Stimulated activated naive CD8-positive, alpha-beta T cell treated with anti-CD3 and anti-CD28 coated beads, Interleukin-15, amount 100 ng/mL, for 72 hours (primary cell): ENCODE results near the gene CUL3.
"Not testable (repeated sequence)": the region's sequence is repeated elsewhere in the genome, so short reads cannot be mapped to it uniquely, and the experiment has no call there.

Source experiments
- ATAC-seq: fragments of 150-1000 bp; cut with Tn5 transposase; 2 replicates; pipeline ENCODE4 v1.10.0; 2021; ENCODE audit warnings: mild to moderate bottlenecking, moderate library complexity
- DNase-seq, 2 donors: peaks; one replicate each; pipeline ENCODE4 v3.0.0; 2021 to 2022
- H3K27ac Mint-ChIP-seq, 2 donors: one replicate each; pipeline ENCODE4 v1.8.0; 2022; ENCODE audit warnings: mild to moderate bottlenecking in 2 of 2, mixed read lengths in 2 of 2, moderate library complexity in 2 of 2
- H3K27me3 Mint-ChIP-seq: one replicate; pipeline ENCODE4 v1.8.0; 2022; ENCODE audit warnings: mixed read lengths
- H3K4me1 Mint-ChIP-seq: one replicate; pipeline ENCODE4 v1.8.0; 2022; ENCODE audit warnings: mild to moderate bottlenecking, mixed read lengths
- H3K4me3 Mint-ChIP-seq, 2 donors: one replicate each; pipeline ENCODE4 v1.8.0; 2022; ENCODE audit warnings: mild to moderate bottlenecking in 2 of 2, mixed read lengths in 2 of 2, moderate library complexity in 1 of 2
- H3K9me3 Mint-ChIP-seq, 2 donors: one replicate each; pipeline ENCODE4 v1.8.0; 2022; ENCODE audit warnings: mixed read lengths in 2 of 2

CUL3 gene

GRCh38 chr2:224485081-224486014 is 99.8 kb downstream of the CUL3 start:
- Mint-ChIP-seq H3K27ac (peak overlapping the region; percentile 49 to 61), H3K4me1 (peaks cover 30% of the 10 kb centered on the region), H3K9me3 (peaks cover 10 to 19% of the 10 kb centered on the region in 2 donors)
- H3K27me3 Mint-ChIP-seq, H3K4me3 Mint-ChIP-seq, DNase-seq, ATAC-seq: not testable (repeated sequence)

GRCh38 chr2:224479826-224480225 is 105.3 kb downstream of the CUL3 start:
- DNase-seq = no peak
- Mint-ChIP-seq H3K27me3 (no peaks in the 10 kb centered on the region), H3K27ac (no peak overlapping the region), H3K4me1 (no peaks in the 10 kb centered on the region), H3K9me3 (no peaks in the 10 kb centered on the region), H3K4me3 (no peak overlapping the region)
- peak; percentile 50 for ATAC-seq

DNA sequence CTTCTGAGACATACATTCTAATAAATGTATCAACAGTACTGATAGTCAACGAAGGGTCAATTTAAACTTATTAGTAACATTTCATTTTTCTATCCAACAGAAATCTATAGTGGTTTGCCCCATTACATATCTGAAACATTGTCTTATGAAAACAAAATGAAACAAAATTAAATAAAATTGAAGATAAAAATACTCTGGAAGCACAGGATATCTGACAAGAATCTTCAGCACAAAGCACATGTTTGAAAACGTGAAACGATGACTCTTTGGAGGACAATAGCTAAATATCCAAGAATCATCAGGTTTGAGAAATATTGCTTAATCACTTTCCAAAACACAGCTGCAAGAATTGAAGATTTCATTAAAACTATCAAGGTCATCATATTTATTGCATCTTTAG is 112.3 kb downstream of the CUL3 start:
- no peaks in the 10 kb centered on the region for H3K4me1 Mint-ChIP-seq
- H3K27me3 Mint-ChIP-seq = no peaks in the 10 kb centered on the region
- no peak overlapping the region for H3K27ac Mint-ChIP-seq
- no peak overlapping the region for H3K4me3 Mint-ChIP-seq
- ATAC-seq (no peak), DNase-seq (no peak)
- no peaks in the 10 kb centered on the region for H3K9me3 Mint-ChIP-seq

DNA sequence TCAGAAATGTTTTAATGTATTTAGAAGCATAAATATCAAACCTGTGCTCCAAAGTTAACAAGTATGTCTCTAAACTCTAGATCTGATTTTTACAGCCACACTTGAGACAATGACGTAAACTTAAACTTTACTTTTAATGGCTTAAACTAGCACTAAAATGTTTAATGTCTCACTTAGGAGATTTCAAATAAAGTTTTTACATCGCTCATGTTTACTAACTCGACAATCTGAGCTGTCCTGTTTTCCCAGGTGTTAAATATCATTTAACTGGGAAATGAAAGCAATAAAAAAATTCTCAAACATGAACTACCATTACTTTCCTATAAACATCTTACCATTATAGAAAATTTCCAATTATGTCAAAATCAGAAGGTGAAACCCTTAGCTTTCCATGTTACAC is 113.0 kb downstream of the CUL3 start:
- Mint-ChIP-seq H3K4me3 (no peak overlapping the region), H3K27me3 (no peaks in the 10 kb centered on the region), H3K27ac (no peak overlapping the region), H3K4me1 (no peaks in the 10 kb centered on the region), H3K9me3 (no peaks in the 10 kb centered on the region)
- ATAC-seq (no peak), DNase-seq (no peak)

DNA sequence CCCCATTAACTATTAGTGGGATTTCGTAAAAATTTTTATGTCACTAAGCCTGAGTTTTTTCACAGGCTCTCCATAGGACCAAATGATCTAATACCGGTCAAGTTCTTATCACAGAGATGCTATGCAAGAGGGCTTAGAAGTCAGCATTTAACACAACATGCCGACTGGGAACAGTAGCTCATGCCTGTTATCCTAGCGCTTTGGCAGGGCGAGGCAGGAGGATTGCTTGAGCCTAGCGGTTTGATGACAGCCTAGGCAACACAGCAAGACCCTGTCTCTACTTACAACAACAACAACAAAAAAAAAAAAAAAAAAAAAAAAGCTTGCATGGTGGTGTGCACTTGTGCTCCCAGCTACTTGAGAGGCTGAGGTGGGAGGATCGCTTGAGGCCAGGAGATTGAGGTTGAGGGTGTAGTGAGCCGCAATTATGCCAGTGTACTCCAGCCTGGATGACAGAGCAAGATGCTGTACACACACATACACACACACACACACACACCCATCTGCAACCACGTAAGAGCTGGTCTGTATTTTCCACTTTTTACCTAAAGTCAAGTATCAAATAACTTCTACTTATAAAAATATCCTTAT is 115.7 kb downstream of the CUL3 start:
- DNase-seq (no peak), ATAC-seq (no peak)
- Mint-ChIP-seq H3K9me3 (peaks cover 1 to 8% of the 10 kb centered on the region in 2 donors), H3K27me3 (no peaks in the 10 kb centered on the region), H3K4me1 (no peaks in the 10 kb centered on the region), H3K4me3 (no peak overlapping the region), H3K27ac (no peak overlapping the region)

- no peak overlapping the region for H3K27ac Mint-ChIP-seq
- peaks cover 7% of the 10 kb centered on the region for H3K27me3 Mint-ChIP-seq
- H3K9me3 Mint-ChIP-seq = peaks cover 10 to 26% of the 10 kb centered on the region in 2 donors
- H3K4me3 Mint-ChIP-seq = no peak overlapping the region
- H3K4me1 Mint-ChIP-seq = no peaks in the 10 kb centered on the region
- DNase-seq (no peak), ATAC-seq (no peak)
These were observed 118.8 kb downstream of the CUL3 start for GRCh38 chr2:224466304-224466895.

- H3K4me3 Mint-ChIP-seq = no peak overlapping the region
- no peaks in the 10 kb centered on the region for H3K4me1 Mint-ChIP-seq
- no peak for ATAC-seq
- DNase-seq = no peak
- H3K9me3 Mint-ChIP-seq = peaks cover 20 to 33% of the 10 kb centered on the region in 2 donors
- H3K27me3 Mint-ChIP-seq = peaks cover 18% of the 10 kb centered on the region
- H3K27ac Mint-ChIP-seq = no peak overlapping the region
These were observed 123.8 kb downstream of the CUL3 start for GRCh38 chr2:224461391-224461790.

DNA sequence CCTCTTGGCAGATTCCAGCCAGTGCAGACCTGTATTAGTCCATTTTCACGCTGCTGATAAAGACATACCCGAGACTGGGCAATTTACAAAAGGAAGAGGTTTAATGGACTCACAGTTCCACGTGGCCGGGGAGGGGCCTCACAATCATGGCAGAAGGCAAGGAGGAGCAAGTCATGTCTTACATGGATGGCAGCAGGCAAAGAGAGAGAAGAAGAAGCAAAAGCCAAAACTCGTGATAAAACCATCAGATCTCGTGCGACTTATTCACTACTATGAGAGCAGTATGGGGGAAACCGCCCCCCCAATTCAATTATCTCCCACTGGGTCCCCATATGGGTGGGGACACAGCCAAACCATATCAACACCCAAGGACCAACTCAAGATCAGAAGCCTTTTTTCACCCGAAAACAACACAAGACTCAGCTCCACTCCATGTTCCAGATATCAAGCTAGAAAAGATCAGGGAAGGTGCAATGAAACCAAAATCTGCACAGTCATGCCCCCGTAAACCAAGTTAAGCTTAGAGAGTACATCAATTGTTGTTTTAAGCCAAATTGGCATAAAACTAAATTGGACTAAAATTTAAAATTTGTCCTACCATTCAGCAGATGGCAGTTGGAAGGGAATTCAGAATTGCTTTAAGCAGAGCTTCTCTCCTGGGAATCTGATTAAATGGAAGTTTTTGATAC is 127.6 kb downstream of the CUL3 start:
- no peak for ATAC-seq
- H3K9me3 Mint-ChIP-seq = peaks cover 11 to 19% of the 10 kb centered on the region in 2 donors
- no peaks in the 10 kb centered on the region for H3K4me1 Mint-ChIP-seq
- H3K27me3 Mint-ChIP-seq = peaks cover 20% of the 10 kb centered on the region
- no peak overlapping the region for H3K4me3 Mint-ChIP-seq
- H3K27ac Mint-ChIP-seq = no peak overlapping the region
- no peak for DNase-seq

- Mint-ChIP-seq H3K4me3 (no peak overlapping the region), H3K9me3 (peaks cover 7 to 11% of the 10 kb centered on the region in 2 donors), H3K27me3 (peaks cover 22% of the 10 kb centered on the region), H3K4me1 (no peaks in the 10 kb centered on the region), H3K27ac (no peak overlapping the region)
- ATAC-seq (no peak), DNase-seq (no peak)
These were observed 131.3 kb downstream of the CUL3 start for GRCh38 chr2:224453892-224454291.

- Mint-ChIP-seq H3K4me3 (no peak overlapping the region), H3K4me1 (no peaks in the 10 kb centered on the region), H3K27me3 (peaks cover 12% of the 10 kb centered on the region), H3K27ac (no peak overlapping the region), H3K9me3 (no peaks in the 10 kb centered on the region)
- ATAC-seq = no peak
- no peak for DNase-seq
These were observed 135.7 kb downstream of the CUL3 start for GRCh38 chr2:224449212-224450147.

GRCh38 chr2:224448236-224448635 is 136.9 kb downstream of the CUL3 start:
- H3K9me3 Mint-ChIP-seq = no peaks in the 10 kb centered on the region
- H3K27me3 Mint-ChIP-seq = peaks cover 25% of the 10 kb centered on the region
- no peak overlapping the region for H3K4me3 Mint-ChIP-seq
- H3K4me1 Mint-ChIP-seq = no peaks in the 10 kb centered on the region
- H3K27ac Mint-ChIP-seq = no peak overlapping the region
- DNase-seq (no peak), ATAC-seq (no peak)

GRCh38 chr2:224444783-224445182 is 140.4 kb downstream of the CUL3 start:
- Mint-ChIP-seq H3K4me3 (no peak overlapping the region), H3K9me3 (no peaks in the 10 kb centered on the region), H3K4me1 (peaks cover 12% of the 10 kb centered on the region), H3K27me3 (peaks cover 52% of the 10 kb centered on the region), H3K27ac (no peak overlapping the region)
- ATAC-seq (no peak), DNase-seq (no peak)

DNA sequence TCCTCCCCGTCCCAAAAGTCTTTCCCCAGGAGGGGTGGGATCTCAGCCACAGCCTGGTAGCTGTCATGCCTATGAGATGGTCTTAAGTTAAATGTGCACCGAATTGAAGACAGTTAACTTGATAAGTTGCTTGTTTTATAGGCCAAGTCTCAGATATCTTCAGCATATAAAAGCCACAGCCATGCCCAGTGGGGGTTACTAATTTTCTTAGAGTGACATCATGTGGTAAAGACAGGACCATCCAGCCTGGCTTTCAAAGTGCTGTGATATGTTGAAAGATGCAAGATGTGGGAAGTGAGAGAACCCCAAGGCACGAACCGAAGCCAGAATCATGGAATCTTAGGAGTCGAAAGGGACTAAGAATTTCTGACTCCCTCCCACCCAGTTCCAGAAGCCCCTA is 141.1 kb downstream of the CUL3 start:
- Mint-ChIP-seq H3K4me3 (peak overlapping the region in 1 of 2 donors; percentile 23), H3K27ac (no peak overlapping the region), H3K4me1 (peaks cover 12% of the 10 kb centered on the region), H3K9me3 (no peaks in the 10 kb centered on the region), H3K27me3 (peaks cover 44% of the 10 kb centered on the region)
- DNase-seq (no peak), ATAC-seq (no peak)

DNA sequence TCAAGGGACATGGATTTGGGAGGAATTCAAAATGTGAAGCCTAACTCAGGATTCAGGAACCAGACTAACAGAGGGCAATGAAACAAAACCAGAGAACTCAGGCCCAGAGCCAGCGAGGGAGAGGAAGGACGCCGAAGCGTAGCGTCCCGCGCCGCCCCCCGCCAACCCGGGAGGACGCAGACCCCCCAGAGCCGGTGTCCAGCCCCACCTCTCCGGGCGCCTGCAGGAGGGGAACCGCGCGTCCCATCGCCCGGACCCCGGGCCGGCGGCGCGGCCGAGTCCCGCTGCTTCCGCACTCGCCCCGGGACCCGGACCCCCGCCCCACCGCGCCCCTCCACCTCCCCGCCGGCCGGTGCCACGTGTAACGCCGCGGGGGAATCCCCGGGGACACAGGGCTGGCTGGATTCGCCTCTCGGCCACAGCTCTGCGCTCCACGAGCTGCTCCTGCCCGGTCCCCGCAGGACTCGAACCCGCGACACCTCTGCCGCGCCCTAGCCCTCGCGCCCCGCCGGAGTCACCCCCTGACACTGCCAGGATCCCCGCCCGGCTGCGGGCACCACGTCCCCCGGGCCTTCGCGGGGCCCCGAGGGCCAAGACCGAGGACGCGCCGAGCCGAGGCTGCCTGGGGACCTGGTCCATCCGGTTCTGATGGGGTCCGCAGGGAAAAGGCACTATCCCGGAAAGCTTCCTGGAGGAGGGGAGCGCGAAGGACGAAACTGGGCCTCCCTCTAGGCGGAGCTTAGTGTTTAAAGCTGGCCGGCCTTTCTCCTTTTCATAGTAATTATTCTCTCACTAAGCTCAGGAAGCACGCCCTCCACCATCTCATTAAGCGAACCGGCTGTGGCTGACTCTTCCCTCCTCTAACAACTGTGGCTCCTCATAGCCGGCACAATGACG is 142.8 kb downstream of the CUL3 start:
- H3K9me3 Mint-ChIP-seq = no peaks in the 10 kb centered on the region
- H3K4me3 Mint-ChIP-seq = peak overlapping the region; percentile 72 to 83
- H3K4me1 Mint-ChIP-seq = peaks cover 12% of the 10 kb centered on the region
- peak; percentile 6 to 19 for DNase-seq
- H3K27ac Mint-ChIP-seq = peak overlapping the region; percentile 31 to 76
- peak; percentile 69 for ATAC-seq
- H3K27me3 Mint-ChIP-seq = peaks cover 43% of the 10 kb centered on the region
